OCI-LY7 (cell line): ENCODE results near the gene ABCF1.

Experiments used
- EZH2phosphoT487 ChIP-seq: fragments of 200-600 bp; sonication (generic); IDR thresholded peaks from 2 replicates; pipeline ENCODE4 v1.6.1; 2018; ENCODE audit warnings: low read depth, borderline replicate concordance, mild to moderate bottlenecking, mixed run types, antibody characterized with exemption, low read length, moderate library complexity, mixed read lengths
- TF ChIP-seq, protein P1 (sequence below): fragments of 200-600 bp; sonication (generic); conservative IDR thresholded peaks from 2 replicates; pipeline ENCODE4 v1.5.1; 2014; ENCODE audit warnings: mild to moderate bottlenecking, antibody characterized with exemption, low read length, moderate library complexity, mixed read lengths

DNA sequence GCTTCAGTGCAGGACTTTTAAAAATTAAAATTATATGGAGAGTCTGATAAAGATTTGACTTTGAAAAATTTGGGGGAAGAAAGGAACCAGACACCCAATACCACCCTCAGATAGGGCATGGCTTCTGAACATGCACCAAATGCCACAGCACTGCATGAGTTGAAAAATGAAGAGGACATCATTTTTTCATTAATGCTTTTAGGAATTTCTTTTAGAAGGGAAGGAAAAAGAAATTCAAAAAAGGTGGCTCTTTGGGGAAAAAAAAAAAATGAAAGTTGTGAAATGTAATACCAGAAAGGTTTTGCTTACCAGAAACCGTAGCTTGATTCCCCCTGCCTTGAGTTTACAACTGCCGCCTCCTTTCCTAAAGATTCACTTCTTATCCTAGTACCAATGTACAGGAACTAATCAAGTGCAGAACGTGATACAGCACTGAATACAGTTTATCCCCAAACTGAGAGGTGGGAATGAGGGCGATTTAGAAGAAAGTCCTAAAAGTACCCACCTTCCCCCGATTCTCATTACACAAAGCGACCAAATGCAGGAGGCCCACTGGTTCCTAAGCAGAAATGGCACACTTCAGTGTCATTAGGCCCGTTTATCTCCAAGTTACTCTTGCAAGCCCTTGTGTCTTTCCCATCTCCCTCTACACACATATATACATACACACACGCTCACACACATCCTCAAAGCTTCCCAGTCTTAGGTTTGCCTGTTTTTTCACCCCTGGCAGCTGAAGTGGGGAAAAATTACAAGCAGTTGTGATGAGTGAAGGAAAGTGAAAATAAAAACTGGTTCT, 43.0 kb downstream of the ABCF1 start:
- TF ChIP-seq, protein P1, sequence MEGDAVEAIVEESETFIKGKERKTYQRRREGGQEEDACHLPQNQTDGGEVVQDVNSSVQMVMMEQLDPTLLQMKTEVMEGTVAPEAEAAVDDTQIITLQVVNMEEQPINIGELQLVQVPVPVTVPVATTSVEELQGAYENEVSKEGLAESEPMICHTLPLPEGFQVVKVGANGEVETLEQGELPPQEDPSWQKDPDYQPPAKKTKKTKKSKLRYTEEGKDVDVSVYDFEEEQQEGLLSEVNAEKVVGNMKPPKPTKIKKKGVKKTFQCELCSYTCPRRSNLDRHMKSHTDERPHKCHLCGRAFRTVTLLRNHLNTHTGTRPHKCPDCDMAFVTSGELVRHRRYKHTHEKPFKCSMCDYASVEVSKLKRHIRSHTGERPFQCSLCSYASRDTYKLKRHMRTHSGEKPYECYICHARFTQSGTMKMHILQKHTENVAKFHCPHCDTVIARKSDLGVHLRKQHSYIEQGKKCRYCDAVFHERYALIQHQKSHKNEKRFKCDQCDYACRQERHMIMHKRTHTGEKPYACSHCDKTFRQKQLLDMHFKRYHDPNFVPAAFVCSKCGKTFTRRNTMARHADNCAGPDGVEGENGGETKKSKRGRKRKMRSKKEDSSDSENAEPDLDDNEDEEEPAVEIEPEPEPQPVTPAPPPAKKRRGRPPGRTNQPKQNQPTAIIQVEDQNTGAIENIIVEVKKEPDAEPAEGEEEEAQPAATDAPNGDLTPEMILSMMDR, result no peak
- TF ChIP-seq EZH2phosphoT487, result no peak
